Stimulated activated effector memory CD8-positive, alpha-beta T cell treated with anti-CD3 and anti-CD28 coated beads, Interleukin-12 subunit alpha, Interleukin-12 subunit beta, amount 100 ng/mL, for 72 hours (primary cell): ENCODE measurements around the gene PTCH2.
"Not testable (repeated sequence)": the region's sequence is repeated elsewhere in the genome, so short reads cannot be mapped to it uniquely, and the experiment has no call there.

Experiments used
- ATAC-seq: fragments of 150-1000 bp; cut with Tn5 transposase; 2 replicates; pipeline ENCODE4 v1.10.0; 2021
- DNase-seq, 2 donors: peaks; one replicate each; pipeline ENCODE4 v3.0.0; 2021 to 2022; ENCODE audit warnings: low spot score in 2 of 2
- H3K27ac Mint-ChIP-seq: one replicate; pipeline ENCODE4 v1.8.0; 2022; ENCODE audit warnings: mild to moderate bottlenecking, mixed read lengths
- H3K36me3 Mint-ChIP-seq: one replicate; pipeline ENCODE4 v1.8.0; 2022; ENCODE audit warnings: mild to moderate bottlenecking, mixed read lengths
- H3K4me1 Mint-ChIP-seq: one replicate; pipeline ENCODE4 v1.8.0; 2022; ENCODE audit warnings: mixed read lengths
- H3K4me3 Mint-ChIP-seq: one replicate; pipeline ENCODE4 v1.8.0; 2022; ENCODE audit warnings: mild to moderate bottlenecking, mixed read lengths
- H3K9me3 Mint-ChIP-seq: one replicate; pipeline ENCODE4 v1.8.0; 2022; ENCODE audit warnings: mixed read lengths

Gene PTCH2

DNA sequence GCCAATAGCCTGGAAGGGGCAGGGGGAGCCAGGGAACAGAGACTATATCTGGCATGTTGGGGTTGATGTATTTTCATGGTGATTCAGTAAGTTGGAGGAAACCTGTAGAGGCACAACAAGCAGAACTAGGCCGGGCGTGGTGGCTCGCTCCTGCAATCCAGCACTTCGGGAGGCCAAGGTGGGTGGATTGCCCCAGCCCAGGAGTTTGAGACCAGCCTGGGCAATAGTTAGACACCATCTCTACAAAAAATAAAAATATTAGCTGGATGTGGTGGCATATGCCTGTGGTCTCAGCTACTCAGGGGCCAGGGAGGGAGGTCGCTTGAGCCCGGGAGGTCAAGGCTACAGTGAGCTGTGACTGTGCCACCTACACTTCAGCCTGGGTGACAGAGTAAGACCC, 10.1 kb upstream of the PTCH2 start:
- H3K4me1 Mint-ChIP-seq, result no peaks in the 10 kb centered on the region

DNA sequence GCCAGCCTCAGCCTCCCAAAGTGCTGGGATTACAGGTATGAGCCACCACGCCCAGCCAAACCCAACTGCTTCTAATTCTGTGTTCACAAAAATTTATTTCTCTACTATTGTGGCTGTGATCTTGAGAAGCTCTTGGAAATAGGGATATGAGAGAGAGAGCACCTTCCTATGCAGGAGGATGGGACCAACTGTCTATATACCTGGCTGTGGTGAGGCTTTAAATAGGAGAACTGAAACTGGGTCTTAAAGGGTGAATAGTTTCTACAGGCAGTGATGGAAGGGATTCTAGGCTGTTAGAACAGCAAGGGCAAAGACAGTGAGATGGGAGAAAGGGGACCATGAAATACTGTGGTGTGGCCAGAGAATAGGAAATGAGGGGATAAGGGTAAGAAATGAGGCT, 8.3 kb upstream of the PTCH2 start:
- Mint-ChIP-seq H3K4me1 (no peaks in the 10 kb centered on the region), H3K9me3 (no peaks in the 10 kb centered on the region), H3K4me3 (no peak overlapping the region), H3K36me3 (peaks cover 30% of the 10 kb centered on the region), H3K27ac (no peak overlapping the region)
- DNase-seq (no peak), ATAC-seq (no peak)

More for the DNA sequence above, 10.1 kb upstream of the PTCH2 start:
- no peak for DNase-seq
- Mint-ChIP-seq H3K4me3 (no peak overlapping the region), H3K27ac (peak overlapping the region; percentile 20), H3K36me3 (peaks cover 47% of the 10 kb centered on the region), H3K9me3 (no peaks in the 10 kb centered on the region)
- ATAC-seq, result no peak

DNA sequence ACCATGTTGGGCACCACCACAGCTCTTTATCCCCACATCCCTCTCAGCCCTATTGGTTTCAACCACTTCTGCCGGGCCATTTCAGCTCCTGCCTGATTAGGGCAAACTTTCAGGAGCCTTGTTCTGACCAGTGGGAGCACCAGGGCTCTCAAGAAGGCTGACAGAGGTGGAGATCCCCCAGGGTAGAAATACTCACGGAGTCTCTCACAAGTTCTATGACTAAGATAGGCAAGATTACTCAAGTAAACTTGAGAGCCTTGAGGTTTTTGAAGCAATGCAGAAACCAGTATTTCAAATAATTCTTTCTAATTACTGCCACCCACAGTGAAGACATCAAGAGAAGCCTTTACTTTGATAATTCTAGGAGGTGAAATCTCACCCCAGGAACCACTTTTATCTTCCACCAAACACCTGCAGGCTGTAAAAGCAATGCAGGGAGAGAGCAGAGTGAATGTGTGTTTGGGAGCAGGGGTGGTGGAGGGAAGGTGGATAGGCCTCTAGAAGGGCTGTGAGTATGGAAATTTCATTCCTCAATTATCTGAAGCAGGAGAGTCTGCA, 6.6 kb upstream of the PTCH2 start:
- H3K4me1 Mint-ChIP-seq, result no peaks in the 10 kb centered on the region
- no peak overlapping the region for H3K4me3 Mint-ChIP-seq
- ATAC-seq (peak; percentile 39), DNase-seq (no peak)
- peaks cover 15% of the 10 kb centered on the region for H3K36me3 Mint-ChIP-seq
- H3K27ac Mint-ChIP-seq, result peak overlapping the region; percentile 35
- H3K9me3 Mint-ChIP-seq, result no peaks in the 10 kb centered on the region

DNA sequence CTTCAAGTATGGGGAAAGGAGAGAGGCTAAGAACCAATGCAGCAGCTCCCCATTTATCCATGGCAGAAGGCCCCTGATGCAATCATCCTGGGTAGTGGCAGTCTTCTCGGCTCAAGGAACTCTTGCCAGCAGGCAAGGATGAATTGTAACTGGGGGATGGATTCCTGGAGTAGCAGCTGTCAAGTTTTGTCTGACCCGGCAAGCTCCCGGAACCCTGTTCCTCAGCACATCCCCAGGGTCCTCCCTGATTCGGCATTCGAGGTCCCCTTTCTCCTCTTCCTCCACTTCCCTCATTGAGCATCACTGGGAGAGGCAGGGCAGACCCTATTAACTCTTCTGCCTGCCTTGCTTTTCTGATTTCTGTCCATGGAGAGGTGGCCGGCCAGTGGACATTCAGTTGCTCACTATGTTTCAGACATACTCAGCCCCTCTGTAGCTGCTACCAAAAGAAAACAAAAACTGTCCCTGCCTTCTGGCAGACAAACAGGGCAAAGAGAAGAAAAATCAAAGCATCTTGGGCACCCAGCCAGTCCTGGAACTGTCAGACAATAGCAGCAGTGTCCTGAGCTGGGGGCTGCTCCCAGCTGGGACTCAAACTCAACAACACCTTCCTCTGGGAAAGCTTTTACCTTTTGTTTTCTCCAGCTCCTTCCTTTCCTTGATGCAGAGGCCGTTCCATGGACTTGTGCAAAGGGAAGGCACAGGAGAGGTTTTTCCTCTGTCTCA, 5.6 kb upstream of the PTCH2 start:
- ATAC-seq, result no peak
- no peak overlapping the region for H3K4me3 Mint-ChIP-seq
- peak overlapping the region; percentile 35 for H3K27ac Mint-ChIP-seq

DNA sequence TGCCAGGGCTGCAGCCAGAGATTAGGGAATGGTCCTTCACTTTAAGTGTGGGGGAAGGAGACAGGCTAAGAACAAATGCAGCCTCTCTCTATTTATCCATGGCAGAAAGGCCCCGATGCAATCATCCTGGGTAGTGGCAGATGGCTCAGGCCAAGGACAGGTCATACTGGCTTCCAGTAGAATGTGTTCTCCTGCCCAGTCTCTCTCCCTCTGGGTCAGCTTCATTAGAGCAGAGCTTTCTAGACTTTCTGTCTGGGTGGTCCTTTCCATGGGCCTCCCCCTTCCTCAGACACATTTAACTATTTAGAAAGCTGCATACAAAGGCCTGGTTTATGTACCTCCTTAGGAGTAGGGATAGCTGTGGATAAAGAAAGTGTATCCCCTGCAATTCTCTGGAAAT, 4.8 kb upstream of the PTCH2 start:
- DNase-seq, result no peak
- no peaks in the 10 kb centered on the region for H3K9me3 Mint-ChIP-seq
- H3K4me1 Mint-ChIP-seq, result no peaks in the 10 kb centered on the region

More for the DNA sequence above, 5.6 kb upstream of the PTCH2 start:
- no peak for DNase-seq
- no peaks in the 10 kb centered on the region for H3K9me3 Mint-ChIP-seq
- H3K4me1 Mint-ChIP-seq, result no peaks in the 10 kb centered on the region
- peaks cover 15% of the 10 kb centered on the region for H3K36me3 Mint-ChIP-seq

DNA sequence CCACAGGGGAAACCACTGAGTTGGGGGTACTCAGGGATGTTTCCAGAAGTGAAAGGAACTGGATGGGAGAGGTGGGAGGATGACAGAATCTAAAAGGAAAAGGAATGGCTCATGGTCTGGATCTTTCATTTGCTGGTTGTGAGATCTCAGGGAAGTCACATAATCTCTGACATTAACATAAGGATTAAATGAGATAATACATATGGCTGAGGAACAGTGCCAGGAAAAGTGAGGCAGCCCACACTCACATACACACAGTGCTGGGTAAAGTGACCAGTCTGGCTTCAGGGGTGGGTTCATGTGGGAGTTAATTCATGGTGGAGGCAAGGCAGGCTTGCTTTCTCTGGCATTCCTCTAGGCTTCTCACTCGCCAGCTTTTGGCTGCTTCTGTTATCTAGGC, 3.9 kb upstream of the PTCH2 start:
- Mint-ChIP-seq H3K36me3 (peaks cover 10% of the 10 kb centered on the region), H3K9me3 (no peaks in the 10 kb centered on the region), H3K4me3 (no peak overlapping the region), H3K4me1 (no peaks in the 10 kb centered on the region), H3K27ac (no peak overlapping the region)
- ATAC-seq, result no peak
- DNase-seq, result no peak

More for the DNA sequence above, 4.8 kb upstream of the PTCH2 start:
- Mint-ChIP-seq H3K4me3 (no peak overlapping the region), H3K36me3 (peaks cover 10% of the 10 kb centered on the region), H3K27ac (no peak overlapping the region)
- ATAC-seq, result no peak

DNA sequence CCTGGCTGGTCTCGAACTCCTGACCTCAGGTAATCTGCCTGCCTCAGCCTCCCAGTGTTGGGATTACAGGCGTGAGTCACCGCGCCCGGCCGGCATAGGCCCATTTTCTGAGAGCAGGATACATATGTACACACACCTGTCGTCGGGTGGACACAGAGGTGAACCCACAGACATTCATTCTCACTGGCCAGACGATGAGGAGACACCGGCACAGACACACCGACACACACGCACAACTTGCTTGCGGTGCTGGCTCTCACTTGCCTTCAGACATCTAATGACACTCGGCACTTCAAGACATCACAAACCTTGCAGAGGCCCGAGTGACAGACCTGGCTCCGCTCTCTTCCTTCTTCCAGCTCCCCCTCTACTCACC, 579 bp downstream of the PTCH2 start:
- peaks cover 6% of the 10 kb centered on the region for H3K36me3 Mint-ChIP-seq
- H3K27ac Mint-ChIP-seq, result no peak overlapping the region
- peak overlapping the region; percentile 44 for H3K4me3 Mint-ChIP-seq
- H3K9me3 Mint-ChIP-seq, result no peaks in the 10 kb centered on the region
- H3K4me1 Mint-ChIP-seq, result no peaks in the 10 kb centered on the region
- ATAC-seq, result peak; percentile 17
- DNase-seq, result no peak

DNA sequence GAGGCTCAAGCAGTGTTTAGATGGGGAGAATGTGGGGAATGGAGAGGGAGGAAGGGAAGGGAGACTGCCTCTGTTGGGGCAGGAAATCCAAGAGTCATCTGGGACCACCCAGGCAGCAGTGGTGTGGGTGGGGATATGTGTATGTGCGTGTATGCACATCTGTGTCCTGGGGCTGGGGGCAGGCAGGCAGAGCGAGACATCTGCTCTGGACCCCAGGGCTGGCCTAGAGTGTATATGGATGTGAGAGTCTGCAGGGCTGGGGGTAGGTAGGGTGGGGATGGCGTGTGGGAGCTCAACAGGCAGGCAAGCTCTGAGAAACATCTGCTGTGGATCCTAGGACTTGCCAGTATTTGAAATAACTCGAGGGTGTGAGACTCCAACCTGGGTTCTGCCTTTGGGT, 3.5 kb downstream of the PTCH2 start:
- no peaks in the 10 kb centered on the region for H3K9me3 Mint-ChIP-seq
- H3K4me1 Mint-ChIP-seq, result peaks cover 9% of the 10 kb centered on the region
- no peak for ATAC-seq
- no peak overlapping the region for H3K27ac Mint-ChIP-seq
- no peak for DNase-seq
- no peak overlapping the region for H3K4me3 Mint-ChIP-seq
- H3K36me3 Mint-ChIP-seq, result peaks cover 6% of the 10 kb centered on the region

DNA sequence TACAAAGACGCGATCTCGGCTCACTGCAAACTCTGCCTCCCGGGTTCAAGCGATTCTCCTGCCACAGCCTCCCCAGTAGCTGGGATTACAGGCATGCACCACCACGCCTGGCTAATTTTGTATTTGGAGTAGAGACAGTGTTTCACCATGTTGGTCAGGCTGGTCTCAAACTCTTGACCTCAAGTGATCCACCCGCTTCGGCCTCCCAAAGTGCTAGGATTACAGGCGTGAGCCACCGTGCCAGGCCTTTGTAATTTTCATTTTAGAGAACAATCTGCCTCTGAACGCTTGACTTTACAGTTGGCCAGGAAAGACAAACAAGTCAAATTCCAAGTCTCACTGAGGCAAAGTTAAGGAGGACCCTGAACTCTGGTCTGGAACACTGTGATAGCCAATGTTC, 4.8 kb downstream of the PTCH2 start:
- not testable (repeated sequence) for DNase-seq, H3K9me3 Mint-ChIP-seq

DNA sequence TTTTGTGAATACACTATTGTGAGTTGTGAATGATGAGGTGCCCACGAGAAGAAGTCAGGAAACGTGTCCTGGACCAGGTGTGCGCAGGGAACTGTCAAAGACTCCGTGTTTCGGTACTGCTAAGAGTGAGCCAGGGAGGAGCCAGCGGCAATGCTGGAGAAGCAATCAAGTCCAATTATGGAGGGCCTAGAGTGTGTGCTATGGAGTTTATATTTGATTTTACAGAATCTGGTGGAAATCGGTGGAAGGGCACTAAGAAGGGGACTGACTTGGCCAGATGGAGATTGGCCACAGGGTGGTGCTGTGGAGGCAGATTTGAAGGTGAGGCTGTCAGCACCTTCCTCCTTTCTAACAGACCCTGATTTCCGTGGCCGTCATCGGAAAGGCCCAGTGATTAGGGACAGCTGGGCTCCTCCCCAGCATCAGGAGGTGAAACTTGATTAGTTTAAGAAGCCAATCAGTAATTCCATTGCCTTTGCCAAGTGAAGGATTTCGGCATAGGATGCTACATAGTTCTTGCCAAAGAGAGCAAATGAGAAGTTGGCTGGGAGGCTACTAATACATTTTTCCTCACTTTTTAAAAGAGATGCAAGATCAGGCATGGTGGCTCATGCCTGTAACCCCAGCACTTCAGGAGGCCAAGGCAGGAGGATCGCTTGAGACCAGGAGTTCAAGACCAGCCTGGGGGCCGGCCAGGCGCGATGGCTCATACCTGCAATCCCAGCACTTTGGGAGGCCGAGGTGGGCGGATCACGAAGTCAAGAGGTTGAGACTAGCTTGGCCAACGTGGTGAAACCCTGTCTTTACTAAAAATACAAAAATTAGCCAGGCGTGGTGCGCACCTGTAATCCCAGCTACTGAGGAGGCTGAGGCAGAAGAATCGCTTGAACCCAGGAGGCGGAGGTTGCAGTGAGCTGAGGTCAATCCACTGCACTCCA, 7.0 kb downstream of the PTCH2 start:
- H3K36me3 Mint-ChIP-seq, result no peaks in the 10 kb centered on the region
- peak; percentile 80 to 92 for DNase-seq
- peaks cover 9% of the 10 kb centered on the region for H3K4me1 Mint-ChIP-seq
- H3K27ac Mint-ChIP-seq, result peak overlapping the region; percentile 63
- ATAC-seq, result peak; percentile 94
- no peak overlapping the region for H3K4me3 Mint-ChIP-seq
- H3K9me3 Mint-ChIP-seq, result no peaks in the 10 kb centered on the region

More for the DNA sequence above, 4.8 kb downstream of the PTCH2 start:
- not testable (repeated sequence) for ATAC-seq, H3K27ac Mint-ChIP-seq, H3K36me3 Mint-ChIP-seq, H3K4me3 Mint-ChIP-seq, H3K4me1 Mint-ChIP-seq

DNA sequence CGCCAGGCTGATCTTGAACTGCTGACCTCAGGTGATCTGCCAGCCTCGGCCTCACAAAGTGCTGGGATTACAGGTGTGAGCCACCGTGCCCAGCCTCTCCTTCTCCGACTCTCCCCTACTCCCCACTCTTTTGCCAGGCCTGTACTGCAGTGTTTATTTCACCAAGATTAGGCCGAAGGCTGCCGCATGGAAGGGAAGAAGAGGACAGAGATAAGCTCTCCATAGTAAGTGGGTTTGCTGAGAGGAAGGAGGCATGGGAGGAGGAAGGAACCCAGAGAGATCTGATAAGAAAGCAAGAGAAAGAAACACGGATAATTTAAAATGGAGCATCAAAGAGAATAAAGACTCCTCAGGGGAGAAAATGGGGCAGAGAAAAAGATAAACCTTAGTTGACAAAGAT, 8.7 kb downstream of the PTCH2 start:
- Mint-ChIP-seq H3K27ac (peak overlapping the region; percentile 20), H3K4me1 (peaks cover 9% of the 10 kb centered on the region), H3K9me3 (no peaks in the 10 kb centered on the region), H3K4me3 (no peak overlapping the region), H3K36me3 (no peaks in the 10 kb centered on the region)
- DNase-seq, result no peak
- no peak for ATAC-seq

DNA sequence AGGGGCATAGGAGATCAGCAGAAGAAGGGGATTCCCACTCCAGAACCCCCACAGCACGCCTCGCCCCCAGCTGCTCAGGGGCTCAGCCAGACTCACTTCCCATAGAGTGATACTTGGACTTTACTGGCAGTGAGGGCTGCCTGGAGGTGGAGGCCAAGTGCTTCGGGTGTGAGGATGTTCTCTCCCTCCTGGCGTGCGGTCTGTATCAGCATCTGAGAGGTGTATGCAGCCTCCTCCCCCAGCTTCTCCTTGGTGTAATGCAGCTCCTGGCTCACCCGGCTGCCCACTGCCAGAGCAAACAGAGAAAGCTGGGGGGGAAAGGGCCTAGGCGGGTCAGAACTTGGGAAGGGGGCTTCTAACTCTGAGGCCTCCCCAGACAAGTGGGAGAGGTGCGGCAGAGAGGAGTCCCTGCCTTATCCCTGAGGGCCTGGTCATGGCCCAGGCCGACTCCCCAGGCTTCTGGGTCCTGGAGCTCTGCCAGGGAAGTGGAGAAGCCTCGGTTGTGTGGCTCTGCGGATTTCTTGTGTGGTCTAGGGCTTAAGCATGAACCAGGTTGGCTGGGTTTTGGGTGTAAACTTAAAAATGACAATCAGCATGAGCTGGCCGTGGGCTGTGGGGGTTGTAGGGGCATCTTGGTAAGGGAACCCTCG, 10.9 kb downstream of the PTCH2 start:
- no peak for ATAC-seq
- H3K4me3 Mint-ChIP-seq, result no peak overlapping the region
- H3K4me1 Mint-ChIP-seq, result peaks cover 9% of the 10 kb centered on the region
- H3K27ac Mint-ChIP-seq, result peak overlapping the region; percentile 15
- no peak for DNase-seq
- no peaks in the 10 kb centered on the region for H3K9me3 Mint-ChIP-seq
- no peaks in the 10 kb centered on the region for H3K36me3 Mint-ChIP-seq

DNA sequence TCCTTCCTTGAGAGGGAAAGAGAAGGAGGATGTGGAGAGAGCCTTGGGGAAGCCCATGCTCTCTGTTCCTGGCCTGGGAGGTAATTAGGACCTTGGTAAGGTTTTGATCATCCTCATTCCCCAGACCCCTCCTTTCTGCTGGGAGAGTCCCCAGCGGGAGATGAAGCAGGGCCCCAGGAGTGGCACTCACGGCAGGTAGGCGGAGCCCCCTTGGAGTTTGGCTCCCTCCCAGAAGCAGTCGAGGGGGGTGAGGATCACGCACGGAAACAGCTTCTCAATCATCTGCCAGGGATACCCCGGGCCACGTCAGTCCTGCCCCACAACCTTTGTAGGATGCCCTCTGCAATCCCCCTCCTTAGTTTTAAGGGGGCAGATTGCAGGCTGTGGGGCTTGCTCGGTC, 11.5 kb downstream of the PTCH2 start:
- H3K27ac Mint-ChIP-seq, result no peak overlapping the region
- no peak for ATAC-seq
- H3K36me3 Mint-ChIP-seq, result no peaks in the 10 kb centered on the region
- H3K4me3 Mint-ChIP-seq, result no peak overlapping the region
- H3K9me3 Mint-ChIP-seq, result no peaks in the 10 kb centered on the region
- H3K4me1 Mint-ChIP-seq, result peaks cover 9% of the 10 kb centered on the region
- DNase-seq, result no peak

DNA sequence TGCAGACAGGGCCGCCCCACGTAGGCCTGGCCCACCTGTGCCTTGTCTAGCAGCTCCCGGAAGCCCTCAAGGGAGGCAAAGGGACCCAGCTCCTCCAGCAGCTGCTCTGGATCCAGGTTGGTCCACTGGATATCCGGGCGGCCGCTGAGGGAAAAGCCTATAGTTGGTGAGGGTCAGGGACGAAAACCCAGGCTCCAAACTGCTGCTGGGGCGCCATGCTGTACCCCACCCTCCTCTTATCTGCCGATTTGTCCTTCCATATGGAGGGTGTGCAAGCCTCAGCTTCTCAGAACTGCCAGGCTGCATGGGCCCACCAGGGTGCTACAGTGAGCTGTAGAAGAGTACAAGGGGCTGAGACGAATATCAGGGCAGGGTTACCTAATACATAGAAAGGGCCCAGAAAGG, 12.2 kb downstream of the PTCH2 start:
- no peaks in the 10 kb centered on the region for H3K36me3 Mint-ChIP-seq
- ATAC-seq, result no peak

More for the DNA sequence above, 12.2 kb downstream of the PTCH2 start:
- H3K4me3 Mint-ChIP-seq, result no peak overlapping the region
- peak overlapping the region; percentile 61 for H3K27ac Mint-ChIP-seq
- H3K9me3 Mint-ChIP-seq, result no peaks in the 10 kb centered on the region
- no peak for DNase-seq
- H3K4me1 Mint-ChIP-seq, result peaks cover 5% of the 10 kb centered on the region
